GM23248 (cell line): ENCODE data around the gene PTPRN2.

Experiments
- EZH2 ChIP-seq: fragments of 200-600 bp; sonication (generic); IDR thresholded peaks from 2 replicates; pipeline ENCODE4 v1.6.1; 2018; ENCODE audit warnings: antibody characterized with exemption, mild to moderate bottlenecking; ENCODE audit not compliant: insufficient read depth, poor library complexity, severe bottlenecking
- EZH2phosphoT487 ChIP-seq: fragments of 200-600 bp; sonication (generic); IDR thresholded peaks from 2 replicates; pipeline ENCODE4 v1.6.1; 2018; ENCODE audit warnings: antibody characterized with exemption, moderate library complexity, mild to moderate bottlenecking, low read depth; ENCODE audit not compliant: insufficient read depth

- TF ChIP-seq EZH2 (no peak), EZH2phosphoT487 (no peak)
These were observed 1002.3 kb downstream of the PTPRN2 start for GRCh38 chr7:157585113-157585861.
